Smooth muscle cell (in vitro differentiated cells): ENCODE measurements around the gene GALNT15. TPM values are rescaled to one million over a fixed set of nuclear protein-coding genes. Genes with fewer than 3 reads are reported as not detected.

ENCODE experiments used
- DNase-seq: peaks from one replicate; lab custom pipeline; 2025; ENCODE audit not compliant: unreplicated experiment; lab: John Stamatoyannopoulos, UW
- H2AFZ ChIP-seq: fragments of 200-600 bp; sonication (generic); 2 replicates; pipeline ENCODE4 v1.6.0; 2016; ENCODE audit warnings: antibody characterized with exemption, low read depth, mild to moderate bottlenecking
- H3F3A ChIP-seq: fragments of 200-600 bp; sonication (generic); 2 replicates; pipeline ENCODE4 v1.6.0; 2017; ENCODE audit warnings: antibody characterized with exemption, low read depth
- H3K27ac ChIP-seq: fragments of 200-600 bp; sonication (generic); 2 replicates; pipeline ENCODE4 v1.5.1; 2016; ENCODE audit warnings: low read depth, mild to moderate bottlenecking
- H3K27me3 ChIP-seq: fragments of 200-600 bp; sonication (generic); 2 replicates; pipeline ENCODE4 v1.6.1; 2016; ENCODE audit warnings: low read depth, mild to moderate bottlenecking
- H3K36me3 ChIP-seq: fragments of 200-600 bp; sonication (generic); 2 replicates; pipeline ENCODE4 v1.5.1; 2016; ENCODE audit warnings: low read depth
- H3K4me1 ChIP-seq: fragments of 200-600 bp; sonication (generic); 2 replicates; pipeline ENCODE4 v1.5.1; 2016; ENCODE audit warnings: low read depth
- H3K4me2 ChIP-seq: fragments of 200-600 bp; sonication (generic); 2 replicates; pipeline ENCODE4 v1.6.0; 2016; ENCODE audit warnings: mild to moderate bottlenecking
- H3K4me3 ChIP-seq: fragments of 200-600 bp; sonication (generic); 2 replicates; pipeline ENCODE4 v1.5.1; 2016; ENCODE audit warnings: mild to moderate bottlenecking
- H3K79me2 ChIP-seq: fragments of 200-600 bp; sonication (generic); 2 replicates; pipeline ENCODE4 v1.6.0; 2016; ENCODE audit warnings: low read depth, mild to moderate bottlenecking
- H3K9ac ChIP-seq: fragments of 200-600 bp; sonication (generic); 2 replicates; pipeline ENCODE4 v1.6.0; 2016; ENCODE audit warnings: low read depth
- H3K9me3 ChIP-seq: fragments of 200-600 bp; sonication (generic); replicated peaks from 2 replicates; pipeline ENCODE4 v1.5.1; 2016; ENCODE audit warnings: low read depth
- H4K20me1 ChIP-seq: fragments of 200-600 bp; sonication (generic); 2 replicates; pipeline ENCODE4 v1.6.0; 2016; ENCODE audit warnings: low read depth
- CTCF ChIP-seq: fragments of 200-600 bp; sonication (generic); IDR thresholded peaks from 2 replicates; pipeline ENCODE4 v1.5.1; 2017; ENCODE audit warnings: borderline replicate concordance, mild to moderate bottlenecking, antibody characterized with exemption; ENCODE audit not compliant: insufficient read depth, poor library complexity, severe bottlenecking
- WGBS: methylation state at CpG from one replicate; pipeline ENCODE4 v1.1.7; 2016; ENCODE audit warnings: low lambda C conversion rate; 5-methylcytosine and 5-hydroxymethylcytosine counted together
- polyA plus RNA-seq: library from polyadenylated mRNA; unstranded; fragments of >200 nt; fragmentation: Nextera tagmentation; extraction: Ambion mirVana; gene quantifications from 2 replicates; pipeline ENCODE4 v1.2.1, GENCODE V29; 2016
- total RNA-seq: library from RNA; depleted of rRNA; stranded (reverse); fragments of >200 nt; gene quantifications from 2 replicates; pipeline ENCODE4 v1.2.3, GENCODE V29; 2014

GALNT15 gene
- total and polyA plus RNA-seq, 2 experiments from 2014 or later, result 0.45 to 1.3 TPM

- H3K27me3 ChIP-seq, result no peaks in the 10 kb centered on the region
- no peak overlapping the region for H3K27ac ChIP-seq
- WGBS, result 63% methylated on average over 4 of the region's 4 CpGs
Observed at GRCh38 chr3:16148783-16149182, 25.7 kb upstream of the GALNT15 start.

GRCh38 chr3:16150285-16150684, 24.2 kb upstream of the GALNT15 start:
- H3K4me2 ChIP-seq, result no peak overlapping the region
- no peaks in the 10 kb centered on the region for H3K36me3 ChIP-seq
- TF ChIP-seq CTCF, result no peak
- WGBS, result 96% methylated on average over 1 of the region's 1 CpG
- H4K20me1 ChIP-seq, result no peaks in the 10 kb centered on the region
- no peak overlapping the region for H3K9ac ChIP-seq
- H3K9me3 ChIP-seq, result no peaks in the 10 kb centered on the region
- no peaks in the 10 kb centered on the region for H3K79me2 ChIP-seq
- H3K27ac ChIP-seq, result no peak overlapping the region
- H2AFZ ChIP-seq, result no peak overlapping the region
- H3F3A ChIP-seq, result no peaks in the 10 kb centered on the region
- no peak overlapping the region for H3K4me3 ChIP-seq
- H3K4me1 ChIP-seq, result no peaks in the 10 kb centered on the region
- DNase-seq, result no peak
- H3K27me3 ChIP-seq, result no peaks in the 10 kb centered on the region

More at GRCh38 chr3:16148783-16149182, 25.7 kb upstream of the GALNT15 start:
- Histone ChIP-seq H3K4me1 (no peaks in the 10 kb centered on the region), H3K4me3 (no peak overlapping the region), H3K79me2 (no peaks in the 10 kb centered on the region), H3K9me3 (no peaks in the 10 kb centered on the region), H3K4me2 (no peak overlapping the region), H3K9ac (no peak overlapping the region), H3K36me3 (no peaks in the 10 kb centered on the region), H2AFZ (no peak overlapping the region), H4K20me1 (no peaks in the 10 kb centered on the region), H3F3A (no peaks in the 10 kb centered on the region)
- TF ChIP-seq CTCF, result no peak
- DNase-seq, result no peak

- Histone ChIP-seq H3K4me2 (no peak overlapping the region), H2AFZ (no peak overlapping the region), H3K4me3 (no peak overlapping the region), H3K36me3 (no peaks in the 10 kb centered on the region), H3K9me3 (no peaks in the 10 kb centered on the region), H3F3A (no peaks in the 10 kb centered on the region), H3K27me3 (no peaks in the 10 kb centered on the region), H3K9ac (no peak overlapping the region), H4K20me1 (no peaks in the 10 kb centered on the region), H3K4me1 (no peaks in the 10 kb centered on the region), H3K79me2 (no peaks in the 10 kb centered on the region), H3K27ac (no peak overlapping the region)
- WGBS, result 69% methylated on average over 4 of the region's 4 CpGs
- no peak for DNase-seq
- no peak for TF ChIP-seq CTCF
Observed at GRCh38 chr3:16151109-16151508, 23.4 kb upstream of the GALNT15 start.

GRCh38 chr3:16168211-16168610, 6.3 kb upstream of the GALNT15 start:
- no peak for TF ChIP-seq CTCF
- 93% methylated on average over 6 of the region's 6 CpGs for WGBS
- Histone ChIP-seq H3F3A (no peaks in the 10 kb centered on the region), H3K4me1 (no peaks in the 10 kb centered on the region), H3K4me3 (no peak overlapping the region), H3K9ac (no peak overlapping the region), H3K9me3 (no peaks in the 10 kb centered on the region), H3K79me2 (no peaks in the 10 kb centered on the region), H3K4me2 (no peak overlapping the region), H2AFZ (no peak overlapping the region), H3K27ac (no peak overlapping the region), H3K36me3 (no peaks in the 10 kb centered on the region), H4K20me1 (no peaks in the 10 kb centered on the region), H3K27me3 (no peaks in the 10 kb centered on the region)
- DNase-seq, result no peak
